Lower lobe of right lung (tissue), 2 donors: ENCODE data around the gene WDFY2. TPM values are rescaled to one million over a fixed set of nuclear protein-coding genes. Genes with fewer than 3 reads are reported as not detected.

Experiments used
- ATAC-seq, 2 donors: fragments of 200-7000 bp; cut with Tn5 transposase; one replicate each; pipeline ENCODE4 v1.9.1; 2020 to 2022; ENCODE audit warnings: mild to moderate bottlenecking in 2 of 2, moderate library complexity in 2 of 2
- DNase-seq: peaks from one replicate; pipeline ENCODE4 v3.0.0-alpha.2; 2020
- H3K27ac ChIP-seq: fragments of 200-600 bp; one replicate; pipeline ENCODE4 v1.8.0; 2022
- H3K27me3 ChIP-seq: fragments of 200-600 bp; one replicate; pipeline ENCODE4 v1.8.0; 2022; ENCODE audit warnings: low read depth
- H3K36me3 ChIP-seq: fragments of 200-600 bp; one replicate; pipeline ENCODE4 v1.8.0; 2022; ENCODE audit warnings: mild to moderate bottlenecking
- H3K4me1 ChIP-seq: fragments of 200-600 bp; one replicate; pipeline ENCODE4 v1.8.0; 2022
- H3K4me3 ChIP-seq: fragments of 200-600 bp; one replicate; pipeline ENCODE4 v1.8.0; 2022; ENCODE audit warnings: mild to moderate bottlenecking
- H3K9me3 ChIP-seq: fragments of 200-600 bp; one replicate; pipeline ENCODE4 v1.8.0; 2022
- CTCF ChIP-seq: fragments of 200-600 bp; IDR thresholded peaks from one replicate; pipeline ENCODE4 v1.8.0; 2022; ENCODE audit warnings: antibody characterized with exemption, mild to moderate bottlenecking
- intact Hi-C: fragments of 100-400 bp; cut with DNase I; formaldehyde crosslinking; loops from one replicate; pipeline ENCODE4 v1.11.0; 2022
- total RNA-seq: library from RNA; stranded (reverse); fragmentation: NEBNext Ultra II Directional; extraction: Animal tissue kit (Norgen Biotek cat#: 25700); gene quantifications from one replicate; pipeline ENCODE4 v1.2.1, GENCODE V29; 2021
- donor health status: DM: no; HTN: yes; CAD: no; lungs with severe emphysema.

WDFY2 gene
- total RNA-seq, 1 donor from 2014 or later, result 16.6 TPM

GRCh38 chr13:51584731-51585672 lies 740 bp downstream of the WDFY2 start:
- peak overlapping the region; percentile 92 for H3K4me3 ChIP-seq
- ATAC-seq (peak; percentile 56 to 59), DNase-seq (peak; percentile 75)
- H3K27ac ChIP-seq, result peak overlapping the region; percentile 89
- TF ChIP-seq CTCF, result no peak
- H3K27me3 ChIP-seq, result no peaks in the 10 kb centered on the region
- peaks cover 31% of the 10 kb centered on the region for H3K4me1 ChIP-seq
- H3K36me3 ChIP-seq, result no peaks in the 10 kb centered on the region
- no peaks in the 10 kb centered on the region for H3K9me3 ChIP-seq
- intact Hi-C loops, result loop anchor here (10.0 kb wide), 1 partner anchor 130 kb away; the partner anchor contains the start of gene INTS6

- intact Hi-C loops, result loop anchor here (10.0 kb wide), 1 partner anchor 131 kb away; the partner anchor contains the start of gene INTS6
- Histone ChIP-seq H3K4me1 (peaks cover 38% of the 10 kb centered on the region), H3K36me3 (no peaks in the 10 kb centered on the region), H3K27me3 (no peaks in the 10 kb centered on the region), H3K9me3 (no peaks in the 10 kb centered on the region), H3K27ac (peak overlapping the region; percentile 89), H3K4me3 (peak overlapping the region; percentile 92)
- DNase-seq, result no peak
- ATAC-seq, result no peak
- TF ChIP-seq CTCF, result no peak
Measured at GRCh38 chr13:51585696-51586095, 1.4 kb downstream of the WDFY2 start.

- intact Hi-C loops, result loop anchor here (10.0 kb wide), 1 partner anchor 133 kb away; the partner anchor contains the start of gene INTS6
Measured at GRCh38 chr13:51587372-51587771, 3.1 kb downstream of the WDFY2 start.

GRCh38 chr13:51588406-51588949 lies 4.2 kb downstream of the WDFY2 start:
- no peak overlapping the region for H3K27ac ChIP-seq
- no peaks in the 10 kb centered on the region for H3K9me3 ChIP-seq
- intact Hi-C loops, result loop anchor here (10.0 kb wide), 1 partner anchor 134 kb away; the partner anchor contains the start of gene INTS6
- DNase-seq (no peak), ATAC-seq (no peak)
- no peaks in the 10 kb centered on the region for H3K36me3 ChIP-seq
- H3K4me1 ChIP-seq, result peaks cover 45% of the 10 kb centered on the region
- no peak for TF ChIP-seq CTCF
- no peaks in the 10 kb centered on the region for H3K27me3 ChIP-seq
- no peak overlapping the region for H3K4me3 ChIP-seq

More at GRCh38 chr13:51587372-51587771, 3.1 kb downstream of the WDFY2 start:
- H3K27ac ChIP-seq, result no peak overlapping the region
- H3K4me1 ChIP-seq, result peaks cover 49% of the 10 kb centered on the region
- H3K27me3 ChIP-seq, result no peaks in the 10 kb centered on the region
- H3K9me3 ChIP-seq, result no peaks in the 10 kb centered on the region
- no peaks in the 10 kb centered on the region for H3K36me3 ChIP-seq
- no peak overlapping the region for H3K4me3 ChIP-seq
- DNase-seq (no peak), ATAC-seq (no peak)
- TF ChIP-seq CTCF, result no peak

GRCh38 chr13:51589793-51590192 lies 5.5 kb downstream of the WDFY2 start:
- Histone ChIP-seq H3K27ac (no peak overlapping the region), H3K36me3 (no peaks in the 10 kb centered on the region), H3K4me1 (peaks cover 43% of the 10 kb centered on the region), H3K4me3 (no peak overlapping the region), H3K9me3 (no peaks in the 10 kb centered on the region), H3K27me3 (no peaks in the 10 kb centered on the region)
- DNase-seq (no peak), ATAC-seq (no peak)
- intact Hi-C loops, result loop anchor here (10.0 kb wide), 1 partner anchor 135 kb away; the partner anchor contains the start of gene INTS6
- no peak for TF ChIP-seq CTCF
